HCT116 (cell line): Measurements from ENCODE around the gene CPS1. TPM values are rescaled to one million over a fixed set of nuclear protein-coding genes. Genes with fewer than 3 reads are reported as not detected.

ENCODE experiments used
- ATAC-seq: fragments of 200-7000 bp; cut with Tn5 transposase; 2 replicates; pipeline ENCODE4 v1.9.1; 2020; ENCODE audit warnings: mild to moderate bottlenecking, moderate library complexity
- BruUV-seq: library from RNA; stranded (reverse); fragments of 400-500 nt; replicated peaks from 2 replicates; lab custom pipeline; 2021; lab: Mats Ljungman, UMichigan
- CTCF ChIA-PET: fragments of 300-600 bp; sonication (Branson Sonifier 250); formaldehyde crosslinking; loops from one replicate; lab custom pipeline; 2021; ENCODE audit warnings: antibody characterized with exemption; lab: Charles Lee
- POLR2A ChIA-PET: fragments of 300-600, 350-600 bp; sonication (Branson Sonifier 250); formaldehyde crosslinking; loops from one replicate; lab custom pipeline; 2021; ENCODE audit warnings: antibody characterized with exemption; lab: Charles Lee
- RAD21 ChIA-PET, 2 experiments: fragments of 300-600 bp; sonication (Branson Sonifier 250); formaldehyde crosslinking; loops; one replicate each; lab custom pipeline; 2023; ENCODE audit warnings: low total read pairs in 2 of 2; ENCODE audit not compliant: uncharacterized antibody in 2 of 2, unreplicated experiment in 2 of 2, low non-redundant PET in 1 of 2; lab: Charles Lee
- DNase-seq: peaks from one replicate; pipeline ENCODE4 v3.0.0-alpha.2; 2010; ENCODE audit warnings: low read depth, low spot score
- H2AFZ ChIP-seq: fragments of 200-600 bp; shearing (Covaris generic), sonication (generic); 2 replicates; pipeline ENCODE4 v1.6.1; 2017; ENCODE audit warnings: low read depth, mixed run types, mixed read lengths, antibody characterized with exemption, low read length; ENCODE audit not compliant: poor library complexity, severe bottlenecking
- H3K27ac ChIP-seq: 2 replicates; pipeline ENCODE4 v1.5.1; 2012; ENCODE audit warnings: low read depth, low read length
- H3K27me3 ChIP-seq: fragments of 200-600 bp; sonication (generic); 2 replicates; pipeline ENCODE4 v1.6.1; 2016; ENCODE audit warnings: mixed run types, low read length, mixed read lengths; ENCODE audit not compliant: insufficient read depth
- H3K36me3 ChIP-seq, 2 experiments: fragments of 200-500 bp in 1 of 2; fragments of 200-600 bp in 1 of 2; sonication (Bioruptor generic) in 1 of 2; sonication (generic) in 1 of 2; 2 replicates each; pipeline versions ENCODE4 v1.5.1 to v1.6.1; 2014 to 2016; ENCODE audit warnings: low read length in 2 of 2, inconsistent platforms in 1 of 2, mixed read lengths in 1 of 2, mixed run types in 1 of 2; ENCODE audit not compliant: insufficient read depth in 2 of 2, control insufficient read depth in 1 of 2
- H3K4me1 ChIP-seq, 2 experiments: fragments of 200-600 bp in 1 of 2; sonication (generic) in 1 of 2; 2 replicates each; pipeline versions ENCODE4 v1.5.1 to v1.6.1; 2012 to 2017; ENCODE audit warnings: low read length in 2 of 2, inconsistent platforms in 1 of 2, mild to moderate bottlenecking in 1 of 2, mixed read lengths in 1 of 2, mixed run types in 1 of 2, moderate library complexity in 1 of 2; ENCODE audit not compliant: insufficient read depth in 2 of 2, control insufficient read depth in 1 of 2
- H3K4me2 ChIP-seq: fragments of 200-600 bp; sonication (generic); 2 replicates; pipeline ENCODE4 v1.6.1; 2017; ENCODE audit warnings: mixed run types, low read length, mixed read lengths
- H3K4me3 ChIP-seq, 2 experiments: fragments of 200-600 bp in 1 of 2; sonication (generic) in 1 of 2; replicated peaks in 1 of 2; 2 replicates each; pipeline ENCODE4 v1.5.1; 2011 to 2016; ENCODE audit warnings: low read length in 2 of 2, control low read depth in 1 of 2, low read depth in 1 of 2, mild to moderate bottlenecking in 1 of 2, mixed read lengths in 1 of 2, mixed run types in 1 of 2
- H3K79me2 ChIP-seq: fragments of 200-600 bp; sonication (generic); 2 replicates; pipeline ENCODE4 v1.6.1; 2017; ENCODE audit warnings: mild to moderate bottlenecking, mixed run types, low read length, moderate library complexity, mixed read lengths; ENCODE audit not compliant: insufficient read depth
- H3K9ac ChIP-seq: fragments of 200-600 bp; sonication (generic); 2 replicates; pipeline ENCODE4 v1.6.1; 2016; ENCODE audit warnings: low read length, mixed read lengths
- H3K9me2 ChIP-seq: fragments of 200-600 bp; sonication (generic), shearing (Covaris generic); 2 replicates; pipeline ENCODE4 v1.6.1; 2017; ENCODE audit warnings: mixed run types, mild to moderate bottlenecking, moderate library complexity; ENCODE audit not compliant: insufficient read depth
- H3K9me3 ChIP-seq, 2 experiments: fragments of 200-500 bp in 1 of 2; fragments of 200-600 bp in 1 of 2; sonication (Bioruptor generic) in 1 of 2; sonication (generic) in 1 of 2; 2 replicates each; pipeline ENCODE4 v1.6.1; 2014 to 2017; ENCODE audit warnings: low read length in 2 of 2, mixed read lengths in 2 of 2, inconsistent platforms in 1 of 2, low read depth in 1 of 2, mild to moderate bottlenecking in 1 of 2, mixed run types in 1 of 2, moderate library complexity in 1 of 2; ENCODE audit not compliant: control insufficient read depth in 1 of 2, insufficient read depth in 1 of 2
- H4K20me1 ChIP-seq: fragments of 200-600 bp; sonication (generic), shearing (Covaris generic); 2 replicates; pipeline ENCODE4 v1.6.1; 2017; ENCODE audit warnings: mixed run types, mild to moderate bottlenecking, moderate library complexity; ENCODE audit not compliant: insufficient read depth
- CBX3 ChIP-seq: IDR thresholded peaks from 2 replicates; pipeline ENCODE4 v1.6.1; 2012; ENCODE audit warnings: low read depth
- CEBPB ChIP-seq: IDR thresholded peaks from 2 replicates; pipeline ENCODE4 v1.6.1; 2012; ENCODE audit warnings: low read depth
- EGR1 ChIP-seq: IDR thresholded peaks from 2 replicates; pipeline ENCODE4 v1.6.1; 2012; ENCODE audit warnings: low read depth
- ELF1 ChIP-seq: IDR thresholded peaks from 2 replicates; pipeline ENCODE4 v1.6.1; 2012; ENCODE audit warnings: low read depth, borderline replicate concordance
- EZH2 ChIP-seq: fragments of 200-600 bp; sonication (generic); IDR thresholded peaks from 2 replicates; pipeline ENCODE4 v1.6.1; 2017; ENCODE audit warnings: antibody characterized with exemption, mixed run types
- EZH2phosphoT487 ChIP-seq: fragments of 200-600 bp; IDR thresholded peaks from 2 replicates; pipeline ENCODE4 v1.6.1; 2018; ENCODE audit warnings: antibody characterized with exemption, borderline replicate concordance
- FOSL1 ChIP-seq: IDR thresholded peaks from 2 replicates; pipeline ENCODE4 v1.6.1; 2012; ENCODE audit warnings: low read depth
- MAX ChIP-seq: IDR thresholded peaks from 2 replicates; pipeline ENCODE4 v1.6.1; 2012
- POLR2A ChIP-seq: IDR thresholded peaks from 2 replicates; pipeline ENCODE4 v1.7.0; 2011; ENCODE audit warnings: borderline replicate concordance; ENCODE audit not compliant: insufficient read depth, insufficient read length; ENCODE audit errors: extremely low read depth
- POLR2AphosphoS5 ChIP-seq: IDR thresholded peaks from 2 replicates; pipeline ENCODE4 v1.6.1; 2011; ENCODE audit warnings: mild to moderate bottlenecking, low read depth, low read length, moderate library complexity
- RAD21 ChIP-seq: IDR thresholded peaks from 2 replicates; pipeline ENCODE4 v1.6.1; 2012; ENCODE audit warnings: low read depth, mild to moderate bottlenecking
- SIN3A ChIP-seq: IDR thresholded peaks from 2 replicates; pipeline ENCODE4 v1.6.1; 2012; ENCODE audit warnings: low read depth
- SP1 ChIP-seq: IDR thresholded peaks from 2 replicates; pipeline ENCODE4 v1.6.1; 2012; ENCODE audit warnings: low read depth
- SRF ChIP-seq: IDR thresholded peaks from 2 replicates; pipeline ENCODE4 v1.6.1; 2012; ENCODE audit warnings: low read depth
- TCF7L2 ChIP-seq: IDR thresholded peaks from 2 replicates; pipeline ENCODE4 v1.7.0; 2011; ENCODE audit warnings: borderline replicate concordance, inconsistent platforms; ENCODE audit not compliant: insufficient read depth, insufficient read length; ENCODE audit errors: extremely low read depth
- YY1 ChIP-seq: IDR thresholded peaks from 2 replicates; pipeline ENCODE4 v1.6.1; 2011; ENCODE audit warnings: low read length, low read depth, moderate library complexity, mild to moderate bottlenecking; ENCODE audit not compliant: insufficient replicate concordance; ENCODE audit errors: extremely low read depth
- ZFX ChIP-seq: fragments of 450-650 bp; IDR thresholded peaks from 2 replicates; pipeline ENCODE4 v1.6.1; 2017
- intact Hi-C: fragments of 100-400 bp; cut with micrococcal nuclease; formaldehyde crosslinking; loops from 2 replicates; pipeline ENCODE4 v1.10.0; 2022
- total RNA-seq: library from RNA; stranded (reverse); gene quantifications from one replicate; pipeline ENCODE4 v1.2.1, GENCODE V29; 2021; ENCODE audit not compliant: unreplicated experiment
- TF ChIP-seq, protein P1 (sequence below): IDR thresholded peaks from 2 replicates; pipeline ENCODE4 v1.6.1; 2011; ENCODE audit warnings: mild to moderate bottlenecking, low read length, moderate library complexity; ENCODE audit not compliant: insufficient replicate concordance; ENCODE audit errors: extremely low read depth
- TF ChIP-seq, protein P2 (sequence below): IDR thresholded peaks from 2 replicates; pipeline ENCODE4 v1.6.1; 2012
- TF ChIP-seq, protein P3 (sequence below), 3 experiments: fragments of 200-600 bp in 1 of 3; sonication (generic) in 1 of 3; IDR thresholded peaks in 2 of 3; conservative IDR thresholded peaks in 1 of 3; 2 replicates each; pipeline ENCODE4 v1.5.1; 2012 to 2017; ENCODE audit warnings: low read depth in 2 of 3, low read length in 2 of 3, antibody characterized with exemption in 1 of 3, borderline replicate concordance in 1 of 3, control low read depth in 1 of 3, mild to moderate bottlenecking in 1 of 3, mixed read lengths in 1 of 3, mixed run types in 1 of 3, moderate library complexity in 1 of 3; ENCODE audit not compliant: insufficient read depth in 1 of 3

CPS1 gene
- total RNA-seq, 1 experiment from 2014 or later = 37.5 TPM

GRCh38 chr2:210551001-210551400, 5.4 kb upstream of the CPS1 start:
- RAD21 ChIA-PET = no interaction called here
- no peaks in the 10 kb centered on the region for H3K36me3 ChIP-seq
- no peak overlapping the region for H3K27ac ChIP-seq
- CTCF ChIA-PET = no interaction called here
- H3K9ac ChIP-seq = no peak overlapping the region
- no peaks in the 10 kb centered on the region for H3K27me3 ChIP-seq
- intact Hi-C loops = no loop called here
- H4K20me1 ChIP-seq = no peaks in the 10 kb centered on the region
- no peaks in the 10 kb centered on the region for H3K9me3 ChIP-seq
- ATAC-seq (no peak), DNase-seq (no peak)
- no TSS peak for BruUV-seq
- no peak overlapping the region for H3K4me3 ChIP-seq
- POLR2A ChIA-PET = no interaction called here
- no peak overlapping the region for H3K4me2 ChIP-seq
- TF ChIP-seq, protein P1, sequence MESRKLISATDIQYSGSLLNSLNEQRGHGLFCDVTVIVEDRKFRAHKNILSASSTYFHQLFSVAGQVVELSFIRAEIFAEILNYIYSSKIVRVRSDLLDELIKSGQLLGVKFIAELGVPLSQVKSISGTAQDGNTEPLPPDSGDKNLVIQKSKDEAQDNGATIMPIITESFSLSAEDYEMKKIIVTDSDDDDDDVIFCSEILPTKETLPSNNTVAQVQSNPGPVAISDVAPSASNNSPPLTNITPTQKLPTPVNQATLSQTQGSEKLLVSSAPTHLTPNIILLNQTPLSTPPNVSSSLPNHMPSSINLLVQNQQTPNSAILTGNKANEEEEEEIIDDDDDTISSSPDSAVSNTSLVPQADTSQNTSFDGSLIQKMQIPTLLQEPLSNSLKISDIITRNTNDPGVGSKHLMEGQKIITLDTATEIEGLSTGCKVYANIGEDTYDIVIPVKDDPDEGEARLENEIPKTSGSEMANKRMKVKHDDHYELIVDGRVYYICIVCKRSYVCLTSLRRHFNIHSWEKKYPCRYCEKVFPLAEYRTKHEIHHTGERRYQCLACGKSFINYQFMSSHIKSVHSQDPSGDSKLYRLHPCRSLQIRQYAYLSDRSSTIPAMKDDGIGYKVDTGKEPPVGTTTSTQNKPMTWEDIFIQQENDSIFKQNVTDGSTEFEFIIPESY = no peak
- TF ChIP-seq POLR2AphosphoS5 (no peak), MAX (no peak), SIN3A (no peak), RAD21 (no peak), CEBPB (no peak), EGR1 (no peak), ZFX (no peak), CBX3 (no peak), EZH2phosphoT487 (no peak), ELF1 (no peak), YY1 (no peak), SP1 (no peak), FOSL1 (no peak), EZH2 (no peak), POLR2A (no peak), TCF7L2 (no peak), SRF (no peak)
- TF ChIP-seq, protein P2, sequence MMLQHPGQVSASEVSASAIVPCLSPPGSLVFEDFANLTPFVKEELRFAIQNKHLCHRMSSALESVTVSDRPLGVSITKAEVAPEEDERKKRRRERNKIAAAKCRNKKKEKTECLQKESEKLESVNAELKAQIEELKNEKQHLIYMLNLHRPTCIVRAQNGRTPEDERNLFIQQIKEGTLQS = no peak
- TF ChIP-seq, protein P3, sequence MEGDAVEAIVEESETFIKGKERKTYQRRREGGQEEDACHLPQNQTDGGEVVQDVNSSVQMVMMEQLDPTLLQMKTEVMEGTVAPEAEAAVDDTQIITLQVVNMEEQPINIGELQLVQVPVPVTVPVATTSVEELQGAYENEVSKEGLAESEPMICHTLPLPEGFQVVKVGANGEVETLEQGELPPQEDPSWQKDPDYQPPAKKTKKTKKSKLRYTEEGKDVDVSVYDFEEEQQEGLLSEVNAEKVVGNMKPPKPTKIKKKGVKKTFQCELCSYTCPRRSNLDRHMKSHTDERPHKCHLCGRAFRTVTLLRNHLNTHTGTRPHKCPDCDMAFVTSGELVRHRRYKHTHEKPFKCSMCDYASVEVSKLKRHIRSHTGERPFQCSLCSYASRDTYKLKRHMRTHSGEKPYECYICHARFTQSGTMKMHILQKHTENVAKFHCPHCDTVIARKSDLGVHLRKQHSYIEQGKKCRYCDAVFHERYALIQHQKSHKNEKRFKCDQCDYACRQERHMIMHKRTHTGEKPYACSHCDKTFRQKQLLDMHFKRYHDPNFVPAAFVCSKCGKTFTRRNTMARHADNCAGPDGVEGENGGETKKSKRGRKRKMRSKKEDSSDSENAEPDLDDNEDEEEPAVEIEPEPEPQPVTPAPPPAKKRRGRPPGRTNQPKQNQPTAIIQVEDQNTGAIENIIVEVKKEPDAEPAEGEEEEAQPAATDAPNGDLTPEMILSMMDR (IDR thresholded peaks at IDR 0.05 in 2 of 3, conservative IDR thresholded peaks at IDR 0.05 in 1 of 3; ENCODE audit: borderline replicate concordance in 1 of 3, insufficient read depth in 1 of 3, low read depth in 2 of 3, low read length in 2 of 3) = no peak
- H3K9me2 ChIP-seq = no peaks in the 10 kb centered on the region; the same call in 1 of the 2 replicates
- no peaks in the 10 kb centered on the region for H3K4me1 ChIP-seq
- H3K79me2 ChIP-seq = no peaks in the 10 kb centered on the region
- no peak overlapping the region for H2AFZ ChIP-seq
